AG04449 (cell line): ENCODE results near the gene BAZ2B.

Source experiments
- CTCF ChIA-PET: fragments of 350-600 bp; formaldehyde crosslinking; extraction: SDS; loops from one replicate; lab custom pipeline; 2021; ENCODE audit warnings: antibody characterized with exemption; lab: Yijun Ruan, JAX
- POLR2A ChIA-PET: fragments of 400-600, 350-600 bp; formaldehyde crosslinking; extraction: SDS; loops from one replicate; lab custom pipeline; 2020; ENCODE audit warnings: antibody characterized with exemption, inconsistent platforms; lab: Yijun Ruan, JAX
- DNase-seq: peaks from one replicate; pipeline ENCODE4 v3.0.0-alpha.2; 2010; ENCODE audit warnings: low read depth, low spot score
- H3K4me3 ChIP-seq: 2 replicates; pipeline ENCODE4 v1.5.1; 2011; ENCODE audit warnings: low read depth, mild to moderate bottlenecking, control low read depth, low read length
- CTCF ChIP-seq: IDR thresholded peaks from one replicate; pipeline ENCODE4 v1.5.1; 2011; ENCODE audit warnings: mild to moderate bottlenecking, moderate library complexity, low read length, control low read depth, inconsistent platforms; ENCODE audit not compliant: insufficient read depth; ENCODE audit errors: missing control alignments

BAZ2B gene

GRCh38 chr2:159349674-159350299 lies 266.6 kb downstream of the BAZ2B start:
- no peak for DNase-seq
- CTCF ChIA-PET = no interaction called here
- no peak for TF ChIP-seq CTCF
- POLR2A ChIA-PET = no interaction called here
- H3K4me3 ChIP-seq = no peak overlapping the region

- peak; percentile 14 for DNase-seq
- no peak overlapping the region for H3K4me3 ChIP-seq
- ChIA-PET CTCF (no interaction called here), POLR2A (no interaction called here)
- no peak for TF ChIP-seq CTCF
Observed at GRCh38 chr2:159326569-159327255, 289.6 kb downstream of the BAZ2B start.

- TF ChIP-seq CTCF = no peak
- ChIA-PET CTCF (no interaction called here), POLR2A (no interaction called here)
Observed at GRCh38 chr2:159322419-159322818, 293.9 kb downstream of the BAZ2B start.

DNA sequence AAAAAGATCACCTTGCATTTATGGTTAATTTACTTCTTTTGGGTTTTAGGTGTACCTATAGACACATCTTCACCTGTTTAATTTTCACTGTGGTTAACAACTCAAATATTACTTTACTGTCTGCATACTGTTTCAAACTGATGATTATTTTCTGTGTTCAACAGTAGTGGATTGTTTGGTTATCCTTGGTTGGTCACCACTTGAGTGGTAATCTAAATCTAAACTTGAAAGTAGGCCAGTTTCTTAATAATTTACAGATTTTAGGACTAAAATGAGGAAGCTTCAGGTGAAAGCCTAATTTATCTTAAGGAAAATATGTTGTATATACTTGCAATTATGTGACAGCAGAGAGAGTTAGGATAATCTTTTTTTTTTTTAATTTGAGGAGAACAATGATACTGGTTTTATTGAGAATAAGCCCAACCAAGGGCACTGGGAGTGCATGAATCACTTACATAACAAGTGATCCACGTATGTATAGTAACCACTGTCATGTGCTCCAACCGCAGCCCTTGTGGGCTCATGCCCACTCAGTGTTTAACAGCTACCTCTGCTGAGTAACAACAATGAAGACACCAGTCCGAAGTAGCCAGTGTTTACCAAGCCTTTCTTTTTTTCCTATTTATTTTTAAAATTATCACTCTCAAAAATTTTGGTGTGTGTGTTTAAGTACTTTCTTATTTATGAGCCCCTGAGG lies 298.8 kb downstream of the BAZ2B start:
- ChIA-PET CTCF (no interaction called here), POLR2A (interaction anchor here (0.6 kb wide), 1 partner anchor 144 kb away, joined by 3 read pairs; no protein-coding TSS in a partner anchor)
- no peak for TF ChIP-seq CTCF
- no peak for DNase-seq
- H3K4me3 ChIP-seq = no peak overlapping the region

More at GRCh38 chr2:159322419-159322818, 293.9 kb downstream of the BAZ2B start:
- H3K4me3 ChIP-seq = no peak overlapping the region
- no peak for DNase-seq

DNA sequence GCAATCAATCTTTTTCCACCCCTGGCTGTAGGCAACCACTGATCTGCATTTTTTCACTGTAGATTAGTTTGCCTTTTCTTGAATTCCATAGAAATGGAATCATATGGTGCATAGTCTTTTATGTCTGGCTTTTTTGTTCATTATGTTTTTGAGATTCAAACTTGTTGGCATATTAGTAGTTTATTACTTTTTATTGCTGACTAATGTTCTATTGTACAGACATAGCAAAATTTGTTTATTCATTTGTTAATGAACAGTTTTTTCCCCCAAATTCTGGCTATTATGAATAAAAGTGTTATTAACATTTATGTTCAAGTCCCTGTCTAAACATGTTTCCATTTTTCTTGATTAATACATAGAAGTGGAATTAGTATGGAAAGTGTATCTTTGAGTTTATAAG lies 308.4 kb downstream of the BAZ2B start:
- no peak for TF ChIP-seq CTCF
- CTCF ChIA-PET = no interaction called here
- POLR2A ChIA-PET = no interaction called here
- no peak overlapping the region for H3K4me3 ChIP-seq
- no peak for DNase-seq

- ChIA-PET CTCF (no interaction called here), POLR2A (no interaction called here)
- H3K4me3 ChIP-seq = no peak overlapping the region
- no peak for DNase-seq
- TF ChIP-seq CTCF = no peak
Observed at GRCh38 chr2:159300586-159300985, 315.8 kb downstream of the BAZ2B start.
